Calu3 (cell line): Measurements from ENCODE around the gene INSYN2B. TPM values are rescaled to one million over a fixed set of nuclear protein-coding genes. Genes with fewer than 3 reads are reported as not detected.

Source experiments
- BruUV-seq: library from RNA; stranded (reverse); fragments of 400-500 nt; replicated peaks from 2 replicates; lab custom pipeline; 2021; lab: Mats Ljungman, UMichigan
- CTCF ChIA-PET: fragments of 300-600 bp; sonication (Branson Sonifier 250); formaldehyde crosslinking; loops from one replicate; lab custom pipeline; 2022; ENCODE audit warnings: antibody characterized with exemption; lab: Charles Lee
- DNase-seq: peaks from one replicate; pipeline ENCODE4 v3.0.0; 2022
- H3K27ac Mint-ChIP-seq: one replicate; pipeline ENCODE4 v1.8.0; 2022; ENCODE audit warnings: mixed read lengths; ENCODE audit not compliant: unreplicated experiment
- H3K27me3 Mint-ChIP-seq: one replicate; pipeline ENCODE4 v1.8.0; 2022; ENCODE audit warnings: mixed read lengths; ENCODE audit not compliant: unreplicated experiment
- H3K36me3 Mint-ChIP-seq: one replicate; pipeline ENCODE4 v1.8.0; 2022; ENCODE audit warnings: mild to moderate bottlenecking, moderate library complexity, mixed read lengths; ENCODE audit not compliant: insufficient read depth, unreplicated experiment
- H3K4me1 Mint-ChIP-seq: one replicate; pipeline ENCODE4 v1.8.0; 2022; ENCODE audit warnings: mild to moderate bottlenecking, low read depth, mixed read lengths; ENCODE audit not compliant: unreplicated experiment
- H3K4me3 Mint-ChIP-seq: one replicate; pipeline ENCODE4 v1.8.0; 2022; ENCODE audit warnings: mild to moderate bottlenecking, low read depth, moderate library complexity, mixed read lengths; ENCODE audit not compliant: unreplicated experiment
- H3K9me3 Mint-ChIP-seq: one replicate; pipeline ENCODE4 v1.8.0; 2022; ENCODE audit warnings: low read depth, mixed read lengths; ENCODE audit not compliant: unreplicated experiment
- intact Hi-C: fragments of 100-400 bp; cut with micrococcal nuclease; formaldehyde crosslinking; loops from one replicate; pipeline ENCODE4 v1.10.0; 2022; ENCODE audit not compliant: unreplicated experiment
- total RNA-seq: library from RNA; stranded (reverse); gene quantifications from 2 replicates; pipeline ENCODE4 v1.2.3, GENCODE V29; 2022
- TF ChIP-seq, protein P1 (sequence below): fragments of 200-600 bp; IDR thresholded peaks from one replicate; pipeline ENCODE4 v1.8.0; 2022; ENCODE audit warnings: antibody characterized with exemption; ENCODE audit not compliant: unreplicated experiment

Gene INSYN2B
- total RNA-seq, 1 experiment from 2014 or later: not detected

DNA sequence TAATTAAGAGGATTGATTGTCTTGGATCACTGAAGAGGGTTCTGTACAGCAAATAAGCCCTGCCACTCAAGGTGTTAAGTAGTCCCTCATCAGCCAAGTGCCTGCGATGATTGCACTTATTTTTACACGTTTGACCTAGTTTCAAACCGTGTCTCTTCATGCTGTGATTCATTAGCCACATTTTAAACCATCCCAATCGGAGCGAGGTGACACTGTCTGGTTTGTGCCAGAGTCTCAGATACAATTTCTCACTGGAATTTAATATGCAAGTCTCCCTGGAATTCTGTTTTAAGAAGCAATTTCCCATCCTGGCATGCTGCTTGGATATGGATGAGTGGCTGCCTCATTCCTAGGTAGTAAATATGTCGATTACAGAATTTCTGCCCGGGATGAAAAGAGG lies 1.6 kb downstream of the INSYN2B start:
- intact Hi-C loops: no loop called here
- CTCF ChIA-PET: interaction anchor here (0.7 kb wide), 1 partner anchor 565 kb away, joined by 3 read pairs; no protein-coding TSS in a partner anchor
- H3K4me3 Mint-ChIP-seq: no peak overlapping the region

DNA sequence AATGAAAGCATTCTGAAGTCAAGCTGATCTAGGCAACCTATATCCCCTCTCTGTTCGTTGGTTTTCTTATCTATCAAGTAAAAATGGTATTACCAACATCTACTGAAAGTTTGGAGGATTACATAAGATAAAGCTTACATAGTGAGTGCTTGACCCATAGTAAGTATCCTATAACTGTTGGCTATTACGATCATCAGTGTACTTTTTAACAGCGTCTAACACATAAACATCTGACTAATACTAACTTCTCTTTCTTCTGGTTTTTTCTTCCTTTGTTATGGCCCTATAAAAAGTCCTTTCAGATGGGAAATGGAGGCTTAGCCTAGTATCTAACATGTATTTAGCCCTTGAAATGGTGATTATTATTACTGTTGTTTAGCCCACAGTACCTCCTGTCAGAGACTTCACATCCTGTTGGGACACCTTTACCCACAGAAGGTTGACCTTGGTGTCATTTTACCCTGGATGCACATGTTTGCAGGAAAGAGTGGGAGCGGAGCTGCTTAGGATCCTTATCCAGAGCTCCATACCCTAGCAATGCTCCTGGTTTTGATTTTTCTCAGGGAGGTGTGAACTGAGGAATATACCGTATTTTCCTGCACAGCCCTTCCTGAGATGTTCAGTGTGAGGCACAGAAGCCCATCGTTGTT lies 6.0 kb downstream of the INSYN2B start:
- no peak for DNase-seq
- Mint-ChIP-seq H3K4me1 (peaks cover 9% of the 10 kb centered on the region), H3K27me3 (peaks cover 100% of the 10 kb centered on the region), H3K9me3 (no peaks in the 10 kb centered on the region), H3K27ac (no peak overlapping the region), H3K4me3 (no peak overlapping the region), H3K36me3 (no peaks in the 10 kb centered on the region)
- BruUV-seq: no TSS peak
- CTCF ChIA-PET: no interaction called here
- TF ChIP-seq, protein P1, sequence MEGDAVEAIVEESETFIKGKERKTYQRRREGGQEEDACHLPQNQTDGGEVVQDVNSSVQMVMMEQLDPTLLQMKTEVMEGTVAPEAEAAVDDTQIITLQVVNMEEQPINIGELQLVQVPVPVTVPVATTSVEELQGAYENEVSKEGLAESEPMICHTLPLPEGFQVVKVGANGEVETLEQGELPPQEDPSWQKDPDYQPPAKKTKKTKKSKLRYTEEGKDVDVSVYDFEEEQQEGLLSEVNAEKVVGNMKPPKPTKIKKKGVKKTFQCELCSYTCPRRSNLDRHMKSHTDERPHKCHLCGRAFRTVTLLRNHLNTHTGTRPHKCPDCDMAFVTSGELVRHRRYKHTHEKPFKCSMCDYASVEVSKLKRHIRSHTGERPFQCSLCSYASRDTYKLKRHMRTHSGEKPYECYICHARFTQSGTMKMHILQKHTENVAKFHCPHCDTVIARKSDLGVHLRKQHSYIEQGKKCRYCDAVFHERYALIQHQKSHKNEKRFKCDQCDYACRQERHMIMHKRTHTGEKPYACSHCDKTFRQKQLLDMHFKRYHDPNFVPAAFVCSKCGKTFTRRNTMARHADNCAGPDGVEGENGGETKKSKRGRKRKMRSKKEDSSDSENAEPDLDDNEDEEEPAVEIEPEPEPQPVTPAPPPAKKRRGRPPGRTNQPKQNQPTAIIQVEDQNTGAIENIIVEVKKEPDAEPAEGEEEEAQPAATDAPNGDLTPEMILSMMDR: no peak
- intact Hi-C loops: no loop called here

More for the DNA sequence above, 1.6 kb downstream of the INSYN2B start:
- no peaks in the 10 kb centered on the region for H3K36me3 Mint-ChIP-seq
- no peaks in the 10 kb centered on the region for H3K9me3 Mint-ChIP-seq
- H3K27ac Mint-ChIP-seq: no peak overlapping the region
- no TSS peak for BruUV-seq
- H3K27me3 Mint-ChIP-seq: peaks cover 90% of the 10 kb centered on the region
- no peaks in the 10 kb centered on the region for H3K4me1 Mint-ChIP-seq
- no peak for DNase-seq
- TF ChIP-seq, protein P1: no peak

DNA sequence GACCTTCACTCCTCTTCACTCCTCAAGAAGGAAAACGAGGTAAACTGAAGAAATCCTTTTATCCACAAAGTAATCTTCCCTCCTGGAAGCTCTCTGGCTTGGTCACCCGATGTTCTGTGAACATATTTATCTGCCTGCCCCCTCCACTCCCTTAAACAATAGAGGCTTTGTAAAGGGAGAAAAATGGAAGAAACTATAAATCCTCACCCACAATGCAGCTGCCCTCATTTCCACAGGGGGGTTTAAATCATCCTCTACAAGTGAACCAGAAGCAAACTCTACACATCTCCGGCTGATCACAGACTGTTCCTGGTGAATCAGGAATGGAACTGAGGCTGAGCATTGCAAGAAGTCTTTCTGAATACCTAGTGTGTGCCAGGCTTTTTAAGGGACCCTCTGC lies 7.2 kb downstream of the INSYN2B start:
- BruUV-seq: no TSS peak
- no peaks in the 10 kb centered on the region for H3K9me3 Mint-ChIP-seq
- TF ChIP-seq, protein P1: no peak
- no peak for DNase-seq
- no peak overlapping the region for H3K4me3 Mint-ChIP-seq
- intact Hi-C loops: no loop called here
- peaks cover 98% of the 10 kb centered on the region for H3K27me3 Mint-ChIP-seq
- H3K27ac Mint-ChIP-seq: no peak overlapping the region
- H3K4me1 Mint-ChIP-seq: peaks cover 9% of the 10 kb centered on the region
- CTCF ChIA-PET: no interaction called here
- no peaks in the 10 kb centered on the region for H3K36me3 Mint-ChIP-seq

DNA sequence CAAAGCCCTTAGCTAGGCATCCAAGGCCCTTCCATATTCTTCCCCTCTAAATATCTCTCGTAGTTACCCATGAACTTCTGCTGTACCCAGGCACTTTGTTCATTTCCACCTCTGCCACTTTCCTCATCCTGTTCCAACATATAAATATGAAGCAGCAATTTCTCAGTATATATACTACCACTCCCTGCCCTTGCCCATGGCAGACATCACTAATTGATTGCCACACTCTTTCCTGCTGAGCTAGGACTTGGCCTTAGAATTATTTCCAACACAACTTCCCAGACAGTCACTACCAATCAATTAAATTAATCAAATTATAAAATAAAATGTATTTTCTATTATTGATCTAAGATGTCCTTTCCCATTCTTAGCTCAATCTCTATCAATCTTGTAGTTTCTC lies 8.5 kb downstream of the INSYN2B start:
- no TSS peak for BruUV-seq
- CTCF ChIA-PET: interaction anchor here (0.6 to 2.0 kb wide), 2 partner anchors 9 to 14 kb away, joined by 7 to 11 read pairs; partner anchors contain the start of gene INSYN2B
- peaks cover 98% of the 10 kb centered on the region for H3K27me3 Mint-ChIP-seq
- no peak for DNase-seq
- no peaks in the 10 kb centered on the region for H3K9me3 Mint-ChIP-seq
- peaks cover 9% of the 10 kb centered on the region for H3K4me1 Mint-ChIP-seq
- TF ChIP-seq, protein P1: no peak
- H3K4me3 Mint-ChIP-seq: no peak overlapping the region
- intact Hi-C loops: no loop called here
- no peak overlapping the region for H3K27ac Mint-ChIP-seq
- no peaks in the 10 kb centered on the region for H3K36me3 Mint-ChIP-seq
